OCI-M2 (cell line): ENCODE measurements around the gene CPNE5.

ENCODE experiments used
- DNase-seq: peaks from one replicate; lab custom pipeline; 2025; ENCODE audit not compliant: unreplicated experiment; lab: John Stamatoyannopoulos, UW

CPNE5 gene

GRCh38 chr6:36793913-36794712, 45.1 kb downstream of the CPNE5 start:
- DNase-seq: no peak

- no peak for DNase-seq
Measured at GRCh38 chr6:36793296-36793912, 45.8 kb downstream of the CPNE5 start.

- no peak for DNase-seq
Measured at GRCh38 chr6:36791521-36792135, 47.6 kb downstream of the CPNE5 start.

- no peak for DNase-seq
Measured at GRCh38 chr6:36791085-36791484, 48.2 kb downstream of the CPNE5 start.

GRCh38 chr6:36788768-36789167, 50.5 kb downstream of the CPNE5 start:
- DNase-seq: no peak

GRCh38 chr6:36788186-36788585, 51.1 kb downstream of the CPNE5 start:
- DNase-seq: no peak

GRCh38 chr6:36787210-36787609, 52.0 kb downstream of the CPNE5 start:
- no peak for DNase-seq

GRCh38 chr6:36786055-36786675, 53.1 kb downstream of the CPNE5 start:
- no peak for DNase-seq

GRCh38 chr6:36784376-36784636, 54.9 kb downstream of the CPNE5 start:
- no peak for DNase-seq

- no peak for DNase-seq
Measured at GRCh38 chr6:36783603-36784375, 55.5 kb downstream of the CPNE5 start.

GRCh38 chr6:36781669-36782068, 57.6 kb downstream of the CPNE5 start:
- DNase-seq: no peak

- no peak for DNase-seq
Measured at GRCh38 chr6:36780442-36781177, 58.6 kb downstream of the CPNE5 start.

GRCh38 chr6:36779227-36779626, 60.0 kb downstream of the CPNE5 start:
- no peak for DNase-seq

GRCh38 chr6:36777801-36778200, 61.4 kb downstream of the CPNE5 start:
- no peak for DNase-seq

GRCh38 chr6:36776167-36776566, 63.1 kb downstream of the CPNE5 start:
- DNase-seq: no peak

GRCh38 chr6:36774331-36774730, 64.9 kb downstream of the CPNE5 start:
- no peak for DNase-seq

GRCh38 chr6:36772397-36772796, 66.8 kb downstream of the CPNE5 start:
- no peak for DNase-seq

GRCh38 chr6:36771145-36771544, 68.1 kb downstream of the CPNE5 start:
- no peak for DNase-seq

GRCh38 chr6:36769676-36770499, 69.4 kb downstream of the CPNE5 start:
- no peak for DNase-seq

- DNase-seq: no peak
Measured at GRCh38 chr6:36769183-36769675, 70.0 kb downstream of the CPNE5 start.
